Measurements from ENCODE around the gene CDHR5.

Gene CDHR5

GRCh38 chr11:581342-581741, 43.4 kb downstream of the CDHR5 start:
- no peak for DNase-seq

GRCh38 chr11:579830-580601, 44.7 kb downstream of the CDHR5 start:
- DNase-seq: no peak

- no peak for DNase-seq
Measured at GRCh38 chr11:578276-579035, 46.3 kb downstream of the CDHR5 start.

- DNase-seq: no peak
Measured at GRCh38 chr11:577611-577894, 47.2 kb downstream of the CDHR5 start.

GRCh38 chr11:576811-577610, 47.7 kb downstream of the CDHR5 start:
- DNase-seq: no peak

GRCh38 chr11:575996-576768, 48.6 kb downstream of the CDHR5 start, which contains the start of gene PHRF1:
Gene PHRF1 (plus strand): TSS chr11:576470. CDS start chr11:581513, 5,043 bp downstream.
- DNase-seq: peak; percentile 94

GRCh38 chr11:575313-575995, 49.3 kb downstream of the CDHR5 start:
- no peak for DNase-seq

GRCh38 chr11:574632-575312, 50.0 kb downstream of the CDHR5 start:
- DNase-seq: no peak

- DNase-seq: peak; percentile 37
Measured at GRCh38 chr11:574031-574570, 50.7 kb downstream of the CDHR5 start.

- no peak for DNase-seq
Measured at GRCh38 chr11:573146-573759, 51.5 kb downstream of the CDHR5 start.

GRCh38 chr11:571802-572185, 53.0 kb downstream of the CDHR5 start:
- DNase-seq: no peak

- no peak for DNase-seq
Measured at GRCh38 chr11:569158-569885, 55.4 kb downstream of the CDHR5 start.

GRCh38 chr11:568306-569157, 56.2 kb downstream of the CDHR5 start:
- DNase-seq: peak; percentile 94

GRCh38 chr11:567629-568292, 57.0 kb downstream of the CDHR5 start:
- no peak for DNase-seq

GRCh38 chr11:567011-567628, 57.6 kb downstream of the CDHR5 start:
- DNase-seq: no peak

All from CD4-positive, alpha-beta T cell treated with Interleukin-4 for 4 hours (primary cell).